Activated T-cell treated with anti-CD3 and anti-CD28 coated beads, Interleukin-2, amount 50 U/mL, for 72 hours (primary cell): ENCODE measurements around the gene LRRTM4. TPM values are rescaled to one million over a fixed set of nuclear protein-coding genes. Genes with fewer than 3 reads are reported as not detected.

ENCODE experiments used
- ATAC-seq, 2 donors: fragments of 150-1000 bp; cut with Tn5 transposase; replicated peaks in 1 of 2; 2 replicates each; pipeline ENCODE4 v1.10.0; 2021; ENCODE audit warnings: moderate library complexity in 2 of 2, mild to moderate bottlenecking in 1 of 2
- DNase-seq, 2 donors: peaks; one replicate each; pipeline ENCODE4 v3.0.0; 2021 to 2022; ENCODE audit warnings: mixed read lengths in 1 of 2
- H3K27ac Mint-ChIP-seq: one replicate; pipeline ENCODE4 v1.8.0; 2022; ENCODE audit warnings: mild to moderate bottlenecking, moderate library complexity, mixed read lengths
- H3K27me3 Mint-ChIP-seq: one replicate; pipeline ENCODE4 v1.8.0; 2022; ENCODE audit warnings: low read depth, mixed read lengths
- H3K36me3 Mint-ChIP-seq, 2 donors: one replicate each; pipeline ENCODE4 v1.8.0; 2022; ENCODE audit warnings: mixed read lengths in 2 of 2, mild to moderate bottlenecking in 1 of 2; ENCODE audit not compliant: insufficient read depth in 2 of 2
- H3K4me1 Mint-ChIP-seq: one replicate; pipeline ENCODE4 v1.8.0; 2022; ENCODE audit warnings: low read depth, mixed read lengths
- H3K4me3 Mint-ChIP-seq, 2 donors: one replicate each; pipeline ENCODE4 v1.8.0; 2022; ENCODE audit warnings: mild to moderate bottlenecking in 2 of 2, mixed read lengths in 2 of 2, moderate library complexity in 2 of 2
- H3K9me3 Mint-ChIP-seq, 2 donors: one replicate each; pipeline ENCODE4 v1.8.0; 2022; ENCODE audit warnings: mixed read lengths in 2 of 2
- total RNA-seq, 2 donors: library from RNA; stranded (reverse); gene quantifications; one replicate each; pipeline ENCODE4 v1.2.3, GENCODE V29; 2022

Gene LRRTM4
- total RNA-seq, 2 donors from 2014 or later: not detected

- Mint-ChIP-seq H3K36me3 (no peaks in the 10 kb centered on the region), H3K27me3 (no peaks in the 10 kb centered on the region), H3K9me3 (peaks cover 0 to 3% of the 10 kb centered on the region in 2 donors), H3K4me3 (no peak overlapping the region), H3K27ac (no peak overlapping the region), H3K4me1 (no peaks in the 10 kb centered on the region)
- no peak for DNase-seq
- no peak for ATAC-seq
These were observed 546.4 kb downstream of the LRRTM4 start for GRCh38 chr2:76975752-76976151.

- Mint-ChIP-seq H3K27me3 (no peaks in the 10 kb centered on the region), H3K27ac (no peak overlapping the region), H3K36me3 (no peaks in the 10 kb centered on the region), H3K9me3 (peaks cover 0 to 5% of the 10 kb centered on the region in 2 donors), H3K4me3 (no peak overlapping the region), H3K4me1 (no peaks in the 10 kb centered on the region)
- ATAC-seq (no peak), DNase-seq (no peak)
These were observed 548.6 kb downstream of the LRRTM4 start for GRCh38 chr2:76973610-76974009.

GRCh38 chr2:76965772-76966171 lies 556.4 kb downstream of the LRRTM4 start:
- no peak for DNase-seq
- no peak overlapping the region for H3K27ac Mint-ChIP-seq
- no peaks in the 10 kb centered on the region for H3K27me3 Mint-ChIP-seq
- H3K4me1 Mint-ChIP-seq: no peaks in the 10 kb centered on the region
- H3K4me3 Mint-ChIP-seq: no peak overlapping the region
- H3K9me3 Mint-ChIP-seq: peaks cover 7 to 9% of the 10 kb centered on the region in 2 donors
- no peak for ATAC-seq
- no peaks in the 10 kb centered on the region for H3K36me3 Mint-ChIP-seq

GRCh38 chr2:76958749-76959148 lies 563.4 kb downstream of the LRRTM4 start:
- DNase-seq: no peak
- Mint-ChIP-seq H3K27me3 (no peaks in the 10 kb centered on the region), H3K36me3 (no peaks in the 10 kb centered on the region), H3K4me1 (no peaks in the 10 kb centered on the region), H3K27ac (no peak overlapping the region), H3K4me3 (no peak overlapping the region), H3K9me3 (peaks cover 5 to 8% of the 10 kb centered on the region in 2 donors)
- no peak for ATAC-seq

- peaks cover 5 to 13% of the 10 kb centered on the region in 2 donors for H3K9me3 Mint-ChIP-seq
- H3K27ac Mint-ChIP-seq: no peak overlapping the region
- no peaks in the 10 kb centered on the region for H3K4me1 Mint-ChIP-seq
- no peak overlapping the region for H3K4me3 Mint-ChIP-seq
- no peaks in the 10 kb centered on the region for H3K27me3 Mint-ChIP-seq
- no peak for ATAC-seq
- peaks cover 0 to 2% of the 10 kb centered on the region in 2 donors for H3K36me3 Mint-ChIP-seq
- no peak for DNase-seq
These were observed 568.3 kb downstream of the LRRTM4 start for GRCh38 chr2:76953733-76954347.

- H3K4me3 Mint-ChIP-seq: no peak overlapping the region
- peaks cover 0 to 2% of the 10 kb centered on the region in 2 donors for H3K36me3 Mint-ChIP-seq
- H3K27me3 Mint-ChIP-seq: no peaks in the 10 kb centered on the region
- no peak for DNase-seq
- ATAC-seq: no peak
- no peak overlapping the region for H3K27ac Mint-ChIP-seq
- no peaks in the 10 kb centered on the region for H3K4me1 Mint-ChIP-seq
- peaks cover 9 to 12% of the 10 kb centered on the region in 2 donors for H3K9me3 Mint-ChIP-seq
These were observed 575.5 kb downstream of the LRRTM4 start for GRCh38 chr2:76946631-76947145.

- Mint-ChIP-seq H3K27me3 (no peaks in the 10 kb centered on the region), H3K4me3 (no peak overlapping the region), H3K4me1 (no peaks in the 10 kb centered on the region), H3K27ac (no peak overlapping the region), H3K9me3 (peaks cover 9 to 14% of the 10 kb centered on the region in 2 donors), H3K36me3 (peaks cover 0 to 2% of the 10 kb centered on the region in 2 donors)
- ATAC-seq (no peak), DNase-seq (no peak)
These were observed 581.6 kb downstream of the LRRTM4 start for GRCh38 chr2:76940559-76940958.

- no peaks in the 10 kb centered on the region for H3K36me3 Mint-ChIP-seq
- peaks cover 0 to 4% of the 10 kb centered on the region in 2 donors for H3K9me3 Mint-ChIP-seq
- H3K27ac Mint-ChIP-seq: no peak overlapping the region
- no peak for DNase-seq
- no peaks in the 10 kb centered on the region for H3K27me3 Mint-ChIP-seq
- no peaks in the 10 kb centered on the region for H3K4me1 Mint-ChIP-seq
- H3K4me3 Mint-ChIP-seq: no peak overlapping the region
- no peak for ATAC-seq
These were observed 584.0 kb downstream of the LRRTM4 start for GRCh38 chr2:76938153-76938552.

- H3K9me3 Mint-ChIP-seq: peaks cover 0 to 4% of the 10 kb centered on the region in 2 donors
- H3K36me3 Mint-ChIP-seq: peaks cover 0 to 2% of the 10 kb centered on the region in 2 donors
- ATAC-seq: no peak
- no peak for DNase-seq
- H3K4me3 Mint-ChIP-seq: no peak overlapping the region
- no peaks in the 10 kb centered on the region for H3K4me1 Mint-ChIP-seq
- no peak overlapping the region for H3K27ac Mint-ChIP-seq
- no peaks in the 10 kb centered on the region for H3K27me3 Mint-ChIP-seq
These were observed 589.6 kb downstream of the LRRTM4 start for GRCh38 chr2:76932550-76932949.

GRCh38 chr2:76930056-76930744 lies 592.0 kb downstream of the LRRTM4 start:
- Mint-ChIP-seq H3K27me3 (no peaks in the 10 kb centered on the region), H3K9me3 (peaks cover 0 to 2% of the 10 kb centered on the region in 2 donors), H3K36me3 (peaks cover 0 to 2% of the 10 kb centered on the region in 2 donors), H3K4me1 (no peaks in the 10 kb centered on the region), H3K4me3 (no peak overlapping the region), H3K27ac (no peak overlapping the region)
- no peak for DNase-seq
- ATAC-seq: no peak

GRCh38 chr2:76928026-76928425 lies 594.1 kb downstream of the LRRTM4 start:
- peaks cover 1 to 7% of the 10 kb centered on the region in 2 donors for H3K9me3 Mint-ChIP-seq
- no peaks in the 10 kb centered on the region for H3K27me3 Mint-ChIP-seq
- peaks cover 0 to 2% of the 10 kb centered on the region in 2 donors for H3K36me3 Mint-ChIP-seq
- ATAC-seq: no peak
- DNase-seq: no peak
- no peaks in the 10 kb centered on the region for H3K4me1 Mint-ChIP-seq
- no peak overlapping the region for H3K27ac Mint-ChIP-seq
- no peak overlapping the region for H3K4me3 Mint-ChIP-seq

GRCh38 chr2:76921006-76921405 lies 601.2 kb downstream of the LRRTM4 start:
- Mint-ChIP-seq H3K27ac (no peak overlapping the region), H3K9me3 (peaks cover 4 to 6% of the 10 kb centered on the region in 2 donors), H3K27me3 (no peaks in the 10 kb centered on the region), H3K36me3 (no peaks in the 10 kb centered on the region), H3K4me3 (no peak overlapping the region), H3K4me1 (no peaks in the 10 kb centered on the region)
- ATAC-seq (no peak), DNase-seq (no peak)

GRCh38 chr2:76895469-76895868 lies 626.7 kb downstream of the LRRTM4 start:
- Mint-ChIP-seq H3K9me3 (peaks cover 7 to 8% of the 10 kb centered on the region in 2 donors), H3K27me3 (no peaks in the 10 kb centered on the region), H3K27ac (no peak overlapping the region), H3K36me3 (no peaks in the 10 kb centered on the region), H3K4me1 (no peaks in the 10 kb centered on the region), H3K4me3 (no peak overlapping the region)
- DNase-seq (no peak), ATAC-seq (no peak)
